HT1080 (cell line): ENCODE measurements around the gene CELF1. TPM values are rescaled to one million over a fixed set of nuclear protein-coding genes. Genes with fewer than 3 reads are reported as not detected.
A peak's percentile ranks its signal among the peaks of the same experiment; 100 is the strongest.

Experiments used
- DNase-seq: peaks from one replicate; pipeline ENCODE4 v3.0.0-alpha.2; 2015; ENCODE audit warnings: low read depth
- total RNA-seq: library from RNA; depleted of rRNA; stranded (reverse); fragments of >200 nt; shearing (Covaris generic); gene quantifications from 2 replicates; pipeline ENCODE4 v1.2.3, GENCODE V29; 2014

Gene CELF1
- total RNA-seq, 1 experiment from 2014 or later, result 118 TPM

- DNase-seq, result no peak
Observed at GRCh38 chr11:47488111-47488510, 64.8 kb downstream of the CELF1 start.

GRCh38 chr11:47487421-47487820 lies 65.5 kb downstream of the CELF1 start:
- DNase-seq, result no peak

GRCh38 chr11:47485107-47485506 lies 67.8 kb downstream of the CELF1 start:
- no peak for DNase-seq

DNA sequence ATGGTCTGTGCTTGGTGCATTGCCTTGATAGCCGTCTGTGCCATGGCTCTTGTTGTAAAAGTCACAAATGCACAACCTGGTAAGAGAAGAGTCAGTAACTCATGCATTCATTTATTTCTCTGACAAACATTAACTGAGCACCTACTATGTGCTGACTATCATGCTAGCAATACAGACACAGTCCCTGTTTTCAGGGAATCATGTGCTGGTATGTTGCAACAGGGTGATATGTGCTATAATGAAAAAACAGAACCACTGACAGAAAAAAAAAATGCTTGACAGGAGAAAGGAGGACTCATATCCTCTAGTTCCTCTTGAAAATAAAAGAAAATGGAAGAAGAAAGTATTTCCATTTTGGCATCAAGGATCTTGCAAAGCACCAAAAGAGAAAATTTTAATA lies 69.5 kb downstream of the CELF1 start:
- no peak for DNase-seq

DNA sequence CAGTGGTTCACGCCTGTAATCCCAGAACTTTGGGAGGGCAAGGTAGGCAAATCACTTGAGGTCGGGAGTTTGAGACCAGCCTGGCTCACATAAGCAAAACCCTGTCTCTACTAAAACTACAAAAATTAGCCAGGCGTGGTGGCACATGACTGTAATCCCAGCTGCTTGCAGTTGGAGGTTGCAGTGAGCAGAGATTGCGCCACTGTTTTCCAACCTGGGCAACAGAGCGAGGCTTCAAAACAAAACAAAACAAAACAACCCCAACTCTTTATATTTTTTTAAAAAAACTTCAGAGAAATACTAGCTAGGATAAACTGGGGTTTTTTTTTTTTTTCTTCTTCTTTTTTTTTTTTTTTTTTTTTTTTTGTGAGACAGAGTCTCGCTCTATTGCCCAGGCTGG lies 72.2 kb downstream of the CELF1 start:
- no peak for DNase-seq

DNA sequence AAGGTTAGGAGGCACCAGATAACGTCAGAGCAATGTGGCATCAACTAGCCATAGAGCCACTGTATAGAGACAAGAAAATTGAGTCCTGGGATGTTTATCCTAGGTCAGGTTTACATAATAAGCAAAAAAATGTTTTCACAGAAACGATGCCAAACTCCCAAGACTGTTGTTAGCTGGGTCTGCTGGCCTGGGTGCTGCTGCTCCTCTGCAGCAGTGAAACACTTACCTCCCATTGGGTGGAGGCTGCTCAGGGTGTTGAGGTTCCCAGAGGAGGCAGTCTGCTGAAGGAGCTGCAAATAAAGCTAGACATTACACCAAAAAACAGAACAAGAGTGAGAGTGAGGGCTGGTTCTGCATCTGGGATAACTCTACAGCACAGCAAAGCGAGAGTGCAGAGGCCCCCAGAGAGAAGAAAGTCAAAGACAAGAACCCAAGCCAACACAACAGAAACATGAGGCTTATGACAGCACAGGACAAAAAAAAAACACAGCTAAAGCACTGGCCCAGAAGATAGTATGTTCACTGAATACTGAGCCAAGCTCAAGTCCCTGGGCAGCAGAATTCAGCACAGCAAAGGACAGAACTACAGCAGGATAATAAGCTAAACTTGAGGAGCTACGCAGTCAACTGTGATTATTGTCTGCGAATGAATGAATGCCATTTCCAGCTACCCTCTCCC lies 74.1 kb downstream of the CELF1 start:
- no peak for DNase-seq

- no peak for DNase-seq
Observed at GRCh38 chr11:47477753-47478152, 75.2 kb downstream of the CELF1 start.

DNA sequence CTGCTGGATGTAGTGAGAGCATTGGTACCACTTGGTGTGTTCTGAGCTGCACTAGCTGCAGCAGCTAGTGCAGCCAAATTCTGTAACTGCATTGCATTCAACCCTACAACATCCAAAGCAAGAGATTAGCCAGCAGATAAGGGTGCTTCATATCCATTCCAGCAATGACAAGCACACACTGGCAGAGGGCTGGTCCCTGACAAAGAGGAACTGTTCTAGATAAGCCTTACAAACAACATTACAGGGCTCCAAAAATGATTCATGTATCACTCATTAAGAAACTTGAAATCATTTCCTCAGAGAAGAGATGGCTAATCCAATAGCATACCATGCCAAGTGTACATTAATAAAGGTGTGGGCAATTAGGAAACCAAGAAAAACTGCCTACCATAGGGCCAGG lies 75.6 kb downstream of the CELF1 start:
- DNase-seq, result peak; percentile 79

DNA sequence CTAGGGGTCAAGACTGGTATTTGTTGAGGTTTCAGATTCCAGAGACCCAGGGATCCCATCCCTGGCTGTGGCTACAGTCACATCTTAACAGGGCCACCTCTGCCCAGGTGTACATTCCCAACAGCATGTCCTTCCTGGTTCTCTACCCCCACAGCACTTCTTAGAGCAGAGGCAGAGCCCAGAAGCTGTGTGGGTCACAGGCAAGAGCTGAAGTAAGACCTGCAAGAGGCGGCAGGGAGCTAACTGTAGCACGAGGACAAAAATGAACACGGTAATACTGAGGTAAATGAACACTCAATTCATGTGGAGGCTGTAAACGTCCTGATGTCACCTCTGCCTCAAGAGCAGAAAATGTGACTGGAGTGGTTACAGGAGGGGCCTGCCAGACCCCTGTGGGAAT lies 82.3 kb downstream of the CELF1 start:
- no peak for DNase-seq

DNA sequence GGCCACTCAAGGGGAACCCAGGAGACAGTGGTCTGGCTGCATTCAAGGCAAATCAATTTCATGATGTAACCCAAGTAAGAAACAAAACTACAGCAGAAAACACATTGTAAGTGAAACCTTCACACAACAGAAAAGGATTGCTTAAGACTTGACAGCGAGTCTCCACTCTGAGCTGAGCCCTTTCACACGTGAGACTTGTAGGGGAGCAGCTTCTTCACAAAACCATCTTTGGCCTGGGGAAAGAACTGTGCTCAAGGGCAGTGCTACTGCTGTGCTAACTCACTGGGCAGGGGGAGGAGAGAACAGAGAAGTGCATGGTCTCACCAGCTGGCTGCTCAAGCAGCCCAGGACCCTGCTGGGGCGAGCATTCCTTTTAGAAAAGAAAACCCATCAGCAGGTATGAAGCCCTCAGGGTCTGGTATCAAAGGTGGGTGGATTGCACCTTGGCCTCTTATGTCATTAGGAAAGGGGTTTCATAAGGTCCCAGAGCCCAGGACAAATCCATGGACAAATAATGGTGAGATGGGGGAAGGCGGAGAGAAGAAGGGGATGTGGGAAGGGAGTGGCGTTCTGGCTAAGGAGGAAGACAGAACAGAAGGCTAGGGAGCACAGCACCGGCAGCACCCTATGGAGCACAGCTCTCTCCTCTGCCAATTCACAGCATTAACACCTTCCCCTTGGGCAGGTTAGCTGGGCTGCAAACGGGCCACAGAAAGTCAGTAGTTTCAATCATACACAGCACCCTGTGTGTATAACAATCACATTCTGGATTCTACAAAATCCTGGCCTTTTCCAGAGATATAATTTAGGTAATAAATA lies 83.4 kb downstream of the CELF1 start:
- DNase-seq, result no peak

DNA sequence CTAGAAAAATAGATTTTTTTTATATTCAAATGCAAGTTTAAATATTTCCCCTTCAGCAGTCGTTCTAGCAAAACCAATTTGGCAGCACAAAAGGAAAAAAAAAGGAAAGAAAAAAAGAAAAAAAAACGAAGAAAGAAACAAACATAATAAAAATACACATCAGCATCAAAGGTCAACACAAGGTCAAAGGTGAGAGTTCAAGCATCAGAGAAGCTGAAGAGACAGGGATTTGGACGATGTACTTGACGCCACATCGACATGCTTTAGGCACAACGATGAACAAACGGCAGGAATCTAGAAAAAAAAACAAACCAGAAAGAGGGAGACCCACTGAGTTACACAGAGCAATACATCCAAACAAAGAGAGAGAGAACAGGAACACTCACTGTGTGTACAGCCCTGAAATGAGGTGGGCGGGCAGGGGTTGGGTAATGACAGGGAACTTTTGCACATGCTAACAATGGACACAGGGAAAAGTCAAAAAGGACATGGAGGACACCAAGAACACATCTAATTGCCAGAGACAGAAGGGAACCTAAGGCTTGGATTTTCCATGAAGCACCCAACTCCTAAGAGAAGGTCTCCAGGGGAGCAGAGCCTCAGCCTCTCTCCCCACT lies 84.2 kb downstream of the CELF1 start:
- DNase-seq, result no peak

DNA sequence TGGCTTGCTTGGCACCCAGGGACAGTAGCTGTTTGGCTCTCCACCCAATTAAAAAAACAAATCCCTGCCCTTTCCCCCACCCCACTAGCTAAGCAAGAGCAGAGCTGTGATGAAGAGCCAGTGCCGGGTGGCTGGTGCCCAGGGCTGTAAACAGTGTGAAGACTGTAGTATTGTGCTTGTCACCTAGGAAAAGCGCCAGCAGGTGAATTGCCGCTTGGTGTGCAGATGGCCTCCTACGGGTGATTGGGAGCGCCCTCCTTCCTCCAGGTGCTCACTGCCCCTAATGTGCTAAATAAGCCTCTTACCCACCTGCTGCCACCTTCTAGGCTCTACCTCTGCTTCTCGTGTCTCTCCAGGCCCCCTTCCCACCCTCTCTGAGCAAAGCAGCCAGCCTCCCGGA lies 85.6 kb downstream of the CELF1 start:
- DNase-seq, result no peak

GRCh38 chr11:47466701-47467250 lies 86.2 kb downstream of the CELF1 start:
- DNase-seq, result peak; percentile 68

DNA sequence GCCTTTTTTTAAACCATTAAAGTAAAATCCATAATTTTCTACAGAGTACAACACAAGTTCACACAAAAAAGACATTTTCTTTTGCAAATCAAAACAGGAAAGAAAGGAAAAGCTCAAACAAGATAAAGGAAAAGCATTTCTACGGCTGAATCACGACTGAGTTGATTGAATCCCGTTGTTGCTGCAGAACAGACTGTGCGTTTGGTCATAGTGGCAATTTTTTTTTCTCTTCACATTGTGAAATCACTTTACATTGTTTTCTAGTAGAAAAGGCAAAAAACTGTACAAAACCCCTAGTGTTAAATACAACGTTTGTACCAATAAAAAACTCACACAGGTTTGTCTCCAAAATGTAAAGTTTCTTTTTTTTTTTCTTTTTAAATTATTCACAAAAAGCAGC lies 86.7 kb downstream of the CELF1 start:
- no peak for DNase-seq

DNA sequence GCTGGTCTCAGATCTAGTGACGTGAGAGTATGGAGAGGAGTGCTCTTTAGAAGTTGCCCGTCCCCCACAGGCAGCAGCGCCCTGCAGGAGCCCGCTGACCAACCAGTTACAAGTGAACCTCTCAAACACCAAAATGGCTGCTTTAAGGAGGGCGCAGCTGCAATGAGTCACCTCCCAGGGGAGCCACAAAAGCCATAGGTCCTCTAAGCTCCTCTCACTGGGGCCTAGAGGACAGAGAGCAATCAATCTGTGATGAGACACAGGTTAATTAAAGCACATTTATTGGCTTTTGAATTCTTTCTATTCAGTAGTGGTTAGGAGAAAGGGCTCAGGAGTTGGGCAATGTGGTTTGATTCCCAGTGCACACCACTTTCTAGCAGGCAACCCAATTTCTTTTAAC lies 88.4 kb downstream of the CELF1 start:
- DNase-seq, result no peak

DNA sequence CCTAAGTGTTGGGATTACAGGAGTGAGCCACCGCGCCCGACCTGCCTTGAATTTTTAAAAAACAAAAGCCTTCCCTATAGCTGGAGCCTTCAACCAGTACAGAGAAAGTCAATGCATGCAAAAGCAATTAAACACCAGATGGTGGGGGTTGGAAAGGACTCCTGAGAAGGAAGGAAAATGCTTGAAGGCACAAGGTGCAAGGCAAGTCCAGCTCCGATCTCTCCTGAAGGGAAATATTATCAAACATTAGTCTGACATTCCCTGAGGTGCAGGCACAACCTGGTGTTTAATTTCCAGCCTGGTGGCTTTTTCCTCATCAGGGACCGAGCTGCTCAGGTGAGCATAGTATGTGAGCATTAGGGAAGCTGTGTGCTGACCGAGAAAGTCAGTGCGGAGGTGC lies 91.1 kb downstream of the CELF1 start:
- DNase-seq, result no peak

- DNase-seq, result peak; percentile 38
Observed at GRCh38 chr11:47460571-47461235, 92.2 kb downstream of the CELF1 start.

DNA sequence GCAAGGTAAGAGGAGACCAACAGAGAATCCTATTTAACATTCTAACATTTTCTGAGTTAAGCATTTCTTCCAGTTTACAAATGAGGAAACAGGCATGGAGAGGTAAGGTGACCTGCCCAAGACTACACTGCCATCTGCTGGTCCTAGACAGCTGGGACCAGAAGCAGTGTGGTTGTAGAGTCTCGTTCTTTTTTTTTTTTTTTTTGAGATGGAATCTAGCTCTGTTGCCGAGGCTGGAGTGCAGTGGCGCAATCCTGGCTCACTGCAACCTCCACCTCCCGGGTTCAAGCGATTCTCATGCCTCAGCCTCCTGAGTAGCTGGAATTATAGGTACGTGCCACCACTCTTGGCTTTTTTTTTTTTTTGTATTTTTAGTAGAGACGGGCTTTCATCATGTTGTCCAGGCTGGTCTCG lies 98.7 kb downstream of the CELF1 start:
- peak; percentile 79 for DNase-seq

DNA sequence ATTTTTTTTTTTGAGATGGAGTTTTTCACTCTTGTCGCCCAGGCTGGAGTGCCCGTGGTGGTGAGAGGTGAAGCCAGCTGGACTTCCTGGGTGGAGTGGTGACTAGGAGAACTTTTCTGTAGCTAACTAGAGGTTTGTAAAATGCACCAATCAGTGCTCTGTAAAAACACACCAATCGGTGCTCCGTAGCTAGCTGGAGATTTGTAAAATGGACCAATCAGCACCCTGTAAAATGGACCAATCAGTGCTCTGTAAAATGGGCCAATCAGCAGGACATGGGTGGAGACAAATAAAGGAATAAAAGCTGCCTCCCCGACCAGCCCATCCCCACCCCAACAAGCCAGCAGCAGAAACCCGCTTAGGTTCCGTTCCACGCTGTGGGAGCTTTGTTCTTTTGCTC lies 99.6 kb downstream of the CELF1 start:
- peak; percentile 35 for DNase-seq

DNA sequence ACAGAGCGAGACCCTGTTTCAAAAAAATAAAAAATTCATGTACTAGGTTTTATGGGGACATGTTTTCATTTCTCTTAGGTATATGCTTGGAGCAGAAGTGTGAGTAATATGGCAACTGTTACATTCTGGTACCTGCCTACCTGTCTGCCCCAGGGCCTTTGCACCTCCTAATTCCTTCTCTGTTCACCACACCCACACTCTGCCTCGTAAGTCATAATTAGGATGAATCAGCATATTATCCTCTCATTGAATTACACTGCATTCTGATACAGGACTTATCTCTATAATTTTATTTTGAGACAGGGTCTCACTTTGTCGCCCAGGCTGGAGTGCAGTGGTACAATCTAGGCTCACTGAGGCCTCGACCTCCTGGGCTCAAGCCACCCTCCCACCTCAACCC lies 100.9 kb downstream of the CELF1 start:
- no peak for DNase-seq

DNA sequence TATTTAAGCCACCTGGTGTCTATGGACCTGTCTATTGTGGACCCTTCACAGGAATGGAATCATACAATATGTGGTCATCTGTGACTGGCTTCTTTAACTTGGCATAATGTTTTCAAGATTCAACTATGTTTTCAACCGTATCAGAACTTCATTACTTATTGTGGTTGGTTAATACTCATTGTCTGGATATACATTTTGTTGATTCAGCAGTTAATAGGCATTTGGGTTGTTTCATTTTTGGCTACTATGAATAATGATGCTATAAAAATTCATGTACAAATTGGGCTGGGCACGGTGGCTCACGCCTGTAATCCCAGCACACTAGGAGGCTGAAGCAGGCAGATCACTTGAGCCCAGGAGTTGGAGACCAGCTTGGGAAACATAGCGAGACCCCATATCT lies 101.5 kb downstream of the CELF1 start:
- DNase-seq, result no peak

DNA sequence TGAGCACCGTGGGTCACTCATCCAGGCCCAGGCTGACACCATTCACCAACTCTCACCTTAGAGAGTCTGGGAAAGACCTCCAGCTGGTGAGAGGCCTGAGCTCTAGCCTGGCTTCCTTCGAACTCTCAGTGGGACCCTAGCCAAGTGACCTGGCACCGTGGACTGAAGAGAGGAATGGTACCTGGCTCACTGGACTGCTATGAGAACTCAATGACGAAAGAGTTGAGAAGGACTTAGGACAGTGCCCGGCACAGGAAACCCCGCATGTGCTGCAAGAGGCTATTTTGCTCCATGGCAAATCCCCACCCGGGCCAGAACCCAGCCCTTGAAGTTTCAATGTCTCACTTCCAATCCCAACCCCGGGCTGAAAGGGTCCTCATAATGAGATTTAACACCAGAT lies 103.4 kb downstream of the CELF1 start:
- DNase-seq, result no peak
